Panc1 (cell line): Measurements from ENCODE around the gene KCNQ2.

Source experiments
- POLR2AphosphoS5 ChIP-seq: IDR thresholded peaks from 2 replicates; pipeline ENCODE4 v1.6.1; 2012; ENCODE audit warnings: mild to moderate bottlenecking, low read depth, low read length, moderate library complexity
- SIN3A ChIP-seq: IDR thresholded peaks from 2 replicates; pipeline ENCODE4 v1.6.1; 2012; ENCODE audit warnings: low read depth, mild to moderate bottlenecking, low read length, moderate library complexity, borderline replicate concordance; ENCODE audit not compliant: insufficient read depth
- TCF7L2 ChIP-seq: IDR thresholded peaks from 2 replicates; pipeline ENCODE4 v1.6.1; 2011; ENCODE audit warnings: mild to moderate bottlenecking, low read depth, low read length, inconsistent platforms
- TF ChIP-seq, protein P1 (sequence below): fragments of 450-650 bp; IDR thresholded peaks from 2 replicates; pipeline ENCODE4 v1.5.1; 2017; ENCODE audit warnings: mild to moderate bottlenecking
- TF ChIP-seq, protein P2 (sequence below), 2 experiments: IDR thresholded peaks; 2 replicates each; pipeline ENCODE4 v1.6.1; 2011 to 2012; ENCODE audit warnings: low read depth in 2 of 2, control low read depth in 1 of 2, low read length in 1 of 2, mild to moderate bottlenecking in 1 of 2, moderate library complexity in 1 of 2; ENCODE audit not compliant: insufficient read depth in 1 of 2

DNA sequence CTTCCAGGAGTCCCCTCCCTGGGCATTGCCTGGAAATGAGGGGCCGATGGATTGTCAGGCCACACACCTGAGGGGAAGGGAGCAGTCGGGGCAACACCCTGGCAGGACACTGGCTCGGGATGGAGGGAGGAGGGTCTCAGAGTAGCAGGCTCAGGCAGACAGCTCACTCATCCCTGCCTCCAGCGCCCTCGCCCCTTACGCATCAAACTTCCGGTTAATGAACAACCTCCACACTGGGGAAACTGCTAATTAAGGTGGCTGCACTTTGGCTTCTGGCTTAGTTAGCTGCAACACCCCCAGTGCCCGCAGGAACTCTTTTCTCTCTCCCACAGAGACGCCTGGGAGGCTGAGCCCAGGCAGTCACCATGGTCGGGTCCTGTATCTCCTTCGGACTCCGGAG lies 98.0 kb downstream of the KCNQ2 start:
- TF ChIP-seq TCF7L2 (no peak), SIN3A (no peak), POLR2AphosphoS5 (no peak)
- TF ChIP-seq, protein P1, sequence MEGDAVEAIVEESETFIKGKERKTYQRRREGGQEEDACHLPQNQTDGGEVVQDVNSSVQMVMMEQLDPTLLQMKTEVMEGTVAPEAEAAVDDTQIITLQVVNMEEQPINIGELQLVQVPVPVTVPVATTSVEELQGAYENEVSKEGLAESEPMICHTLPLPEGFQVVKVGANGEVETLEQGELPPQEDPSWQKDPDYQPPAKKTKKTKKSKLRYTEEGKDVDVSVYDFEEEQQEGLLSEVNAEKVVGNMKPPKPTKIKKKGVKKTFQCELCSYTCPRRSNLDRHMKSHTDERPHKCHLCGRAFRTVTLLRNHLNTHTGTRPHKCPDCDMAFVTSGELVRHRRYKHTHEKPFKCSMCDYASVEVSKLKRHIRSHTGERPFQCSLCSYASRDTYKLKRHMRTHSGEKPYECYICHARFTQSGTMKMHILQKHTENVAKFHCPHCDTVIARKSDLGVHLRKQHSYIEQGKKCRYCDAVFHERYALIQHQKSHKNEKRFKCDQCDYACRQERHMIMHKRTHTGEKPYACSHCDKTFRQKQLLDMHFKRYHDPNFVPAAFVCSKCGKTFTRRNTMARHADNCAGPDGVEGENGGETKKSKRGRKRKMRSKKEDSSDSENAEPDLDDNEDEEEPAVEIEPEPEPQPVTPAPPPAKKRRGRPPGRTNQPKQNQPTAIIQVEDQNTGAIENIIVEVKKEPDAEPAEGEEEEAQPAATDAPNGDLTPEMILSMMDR, result no peak
- TF ChIP-seq, protein P2, sequence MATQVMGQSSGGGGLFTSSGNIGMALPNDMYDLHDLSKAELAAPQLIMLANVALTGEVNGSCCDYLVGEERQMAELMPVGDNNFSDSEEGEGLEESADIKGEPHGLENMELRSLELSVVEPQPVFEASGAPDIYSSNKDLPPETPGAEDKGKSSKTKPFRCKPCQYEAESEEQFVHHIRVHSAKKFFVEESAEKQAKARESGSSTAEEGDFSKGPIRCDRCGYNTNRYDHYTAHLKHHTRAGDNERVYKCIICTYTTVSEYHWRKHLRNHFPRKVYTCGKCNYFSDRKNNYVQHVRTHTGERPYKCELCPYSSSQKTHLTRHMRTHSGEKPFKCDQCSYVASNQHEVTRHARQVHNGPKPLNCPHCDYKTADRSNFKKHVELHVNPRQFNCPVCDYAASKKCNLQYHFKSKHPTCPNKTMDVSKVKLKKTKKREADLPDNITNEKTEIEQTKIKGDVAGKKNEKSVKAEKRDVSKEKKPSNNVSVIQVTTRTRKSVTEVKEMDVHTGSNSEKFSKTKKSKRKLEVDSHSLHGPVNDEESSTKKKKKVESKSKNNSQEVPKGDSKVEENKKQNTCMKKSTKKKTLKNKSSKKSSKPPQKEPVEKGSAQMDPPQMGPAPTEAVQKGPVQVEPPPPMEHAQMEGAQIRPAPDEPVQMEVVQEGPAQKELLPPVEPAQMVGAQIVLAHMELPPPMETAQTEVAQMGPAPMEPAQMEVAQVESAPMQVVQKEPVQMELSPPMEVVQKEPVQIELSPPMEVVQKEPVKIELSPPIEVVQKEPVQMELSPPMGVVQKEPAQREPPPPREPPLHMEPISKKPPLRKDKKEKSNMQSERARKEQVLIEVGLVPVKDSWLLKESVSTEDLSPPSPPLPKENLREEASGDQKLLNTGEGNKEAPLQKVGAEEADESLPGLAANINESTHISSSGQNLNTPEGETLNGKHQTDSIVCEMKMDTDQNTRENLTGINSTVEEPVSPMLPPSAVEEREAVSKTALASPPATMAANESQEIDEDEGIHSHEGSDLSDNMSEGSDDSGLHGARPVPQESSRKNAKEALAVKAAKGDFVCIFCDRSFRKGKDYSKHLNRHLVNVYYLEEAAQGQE (IDR thresholded peaks at IDR 0.05; ENCODE audit: insufficient read depth in 1 of 2, low read depth in 2 of 2, low read length in 1 of 2), result no peak
